Right ventricle myocardium superior (tissue), 1 donor: ENCODE results near the gene CASQ1. TPM values are rescaled to one million over a fixed set of nuclear protein-coding genes. Genes with fewer than 3 reads are reported as not detected.
A peak's percentile ranks its signal among the peaks of the same experiment; 100 is the strongest.

Source experiments
- ATAC-seq: fragments of 200-7000 bp; cut with Tn5 transposase; one replicate; pipeline ENCODE4 v1.9.1; 2020; ENCODE audit warnings: mild to moderate bottlenecking; ENCODE audit not compliant: poor library complexity
- DNase-seq: peaks from one replicate; pipeline ENCODE4 v3.0.0-alpha.2; 2020
- intact Hi-C: fragments of 100-400 bp; cut with DNase I; formaldehyde crosslinking; loops from one replicate; pipeline ENCODE4 v1.11.2; 2022
- total RNA-seq: library from RNA; stranded (reverse); fragmentation: NEBNext Ultra II Directional; extraction: Animal tissue kit (Norgen Biotek cat#: 25700); gene quantifications from one replicate; pipeline ENCODE4 v1.2.1, GENCODE V29; 2021
- donor health status: DM: no; HTN: yes; CAD: no; lungs with severe emphysema.

Gene CASQ1
- total RNA-seq, 1 donor from 2014 or later, result 12.6 TPM

DNA sequence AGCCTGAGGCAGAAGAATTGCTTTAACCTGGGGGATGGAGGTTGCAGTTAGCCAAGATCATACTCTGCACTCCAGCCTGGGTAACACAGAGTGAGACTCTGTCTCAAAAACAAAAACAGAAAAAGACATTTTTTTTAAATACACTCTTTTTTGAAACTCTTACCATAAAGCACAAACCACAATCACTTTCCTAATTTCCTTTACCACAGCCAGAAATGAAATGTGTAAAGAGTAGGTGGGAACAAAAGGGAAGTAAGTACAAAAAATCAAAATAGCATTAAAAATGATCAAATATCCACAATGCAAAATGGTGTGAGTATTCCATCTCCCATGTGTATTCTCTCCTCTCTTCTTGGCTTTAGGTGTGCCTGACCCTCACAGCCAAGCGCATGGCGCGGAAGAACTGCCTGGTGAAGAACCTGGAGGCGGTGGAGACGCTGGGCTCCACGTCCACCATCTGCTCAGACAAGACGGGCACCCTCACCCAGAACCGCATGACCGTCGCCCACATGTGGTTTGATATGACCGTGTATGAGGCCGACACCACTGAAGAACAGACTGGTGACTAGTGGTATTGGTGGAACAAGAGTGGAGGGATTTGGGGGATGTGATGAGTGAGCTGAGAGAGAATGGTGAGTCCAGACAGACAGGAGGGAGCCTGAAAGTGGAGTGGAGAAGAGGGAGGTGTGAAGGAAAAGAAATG lies 24.1 kb upstream of the CASQ1 start:
- ATAC-seq (no peak), DNase-seq (no peak)
- intact Hi-C loops, result no loop called here

GRCh38 chr1:160167056-160167455 lies 23.3 kb upstream of the CASQ1 start:
- no peak for DNase-seq
- ATAC-seq, result no peak
- intact Hi-C loops, result no loop called here

GRCh38 chr1:160167580-160167979 lies 22.8 kb upstream of the CASQ1 start:
- intact Hi-C loops, result no loop called here
- DNase-seq (no peak), ATAC-seq (no peak)

GRCh38 chr1:160168016-160168415 lies 22.4 kb upstream of the CASQ1 start:
- DNase-seq (no peak), ATAC-seq (no peak)
- intact Hi-C loops, result no loop called here

DNA sequence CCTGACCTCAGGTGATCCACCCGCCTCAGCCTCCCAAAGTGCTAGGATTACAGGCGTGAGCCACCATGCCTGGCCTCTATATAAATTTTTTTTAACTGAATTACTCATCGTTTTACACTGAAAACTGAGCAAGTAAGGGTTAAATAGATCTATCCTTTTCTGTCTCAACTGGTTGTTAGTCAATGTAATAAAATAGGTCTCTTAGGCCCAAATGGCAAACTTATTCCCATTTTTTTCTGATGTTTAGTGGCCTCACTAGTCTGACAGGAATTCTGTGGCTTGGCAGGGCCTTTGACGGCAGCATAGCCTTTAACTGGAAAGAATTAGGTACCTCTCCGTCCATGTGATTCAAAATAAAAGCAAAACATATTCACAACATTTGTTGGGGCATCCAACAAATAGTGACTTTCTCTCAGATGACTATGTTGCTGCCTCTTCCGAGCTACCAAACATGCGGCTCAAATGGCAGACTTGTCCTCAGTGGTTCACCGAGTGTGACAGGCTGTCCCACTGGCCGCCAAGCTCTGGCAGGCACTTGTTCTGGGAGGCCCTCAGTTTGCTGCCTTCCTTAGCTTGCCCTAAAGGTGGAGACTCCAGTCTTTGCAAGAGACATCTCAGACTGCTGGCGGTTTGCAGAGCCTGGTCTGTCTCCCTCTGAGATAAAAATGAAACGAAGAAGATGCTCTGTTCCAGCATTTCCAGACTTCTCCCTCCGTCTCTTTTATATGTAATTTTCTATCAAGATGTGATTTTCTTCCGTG lies 21.6 kb upstream of the CASQ1 start:
- ATAC-seq (no peak), DNase-seq (no peak)
- intact Hi-C loops, result no loop called here

- ATAC-seq, result no peak
- no peak for DNase-seq
- intact Hi-C loops, result no loop called here
Measured at GRCh38 chr1:160169553-160170399, 20.6 kb upstream of the CASQ1 start.

DNA sequence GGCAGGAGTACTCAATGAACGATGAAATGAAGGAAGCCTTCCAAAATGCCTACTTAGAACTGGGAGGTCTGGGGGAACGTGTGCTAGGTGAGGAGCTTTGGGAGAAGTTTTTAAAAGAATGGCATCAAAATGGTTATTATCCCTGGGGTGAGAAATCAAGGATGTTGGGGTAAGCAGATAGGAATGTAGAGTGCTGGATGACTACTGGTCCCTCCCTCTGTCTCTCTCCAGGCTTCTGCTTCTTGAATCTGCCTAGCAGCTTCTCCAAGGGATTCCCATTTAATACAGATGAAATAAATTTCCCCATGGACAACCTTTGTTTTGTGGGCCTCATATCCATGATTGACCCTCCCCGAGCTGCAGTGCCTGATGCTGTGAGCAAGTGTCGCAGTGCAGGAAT lies 19.0 kb upstream of the CASQ1 start:
- ATAC-seq (no peak), DNase-seq (no peak)
- intact Hi-C loops, result no loop called here

DNA sequence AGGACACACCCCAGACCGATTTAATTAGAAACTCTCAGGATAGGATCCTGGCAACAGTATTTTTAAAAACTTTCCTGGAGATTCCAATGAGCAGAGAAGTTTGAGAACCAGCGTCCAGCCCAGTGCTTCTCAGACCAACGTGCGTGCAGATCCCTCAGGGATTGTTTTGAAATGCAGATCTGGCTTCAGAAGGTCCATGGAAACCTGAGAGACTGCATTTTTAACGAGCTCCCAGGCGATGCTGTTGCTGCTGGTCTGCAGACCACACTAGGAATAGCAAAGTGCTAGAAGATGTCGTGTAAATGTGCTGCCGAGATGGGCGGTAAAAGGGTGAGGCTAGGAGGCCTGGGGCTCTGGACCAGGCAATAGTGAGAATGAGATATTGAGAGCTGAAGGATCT lies 18.4 kb upstream of the CASQ1 start:
- no peak for DNase-seq
- no peak for ATAC-seq
- intact Hi-C loops, result no loop called here

- intact Hi-C loops, result no loop called here
- ATAC-seq, result no peak
Measured at GRCh38 chr1:160177231-160177630, 13.1 kb upstream of the CASQ1 start.

DNA sequence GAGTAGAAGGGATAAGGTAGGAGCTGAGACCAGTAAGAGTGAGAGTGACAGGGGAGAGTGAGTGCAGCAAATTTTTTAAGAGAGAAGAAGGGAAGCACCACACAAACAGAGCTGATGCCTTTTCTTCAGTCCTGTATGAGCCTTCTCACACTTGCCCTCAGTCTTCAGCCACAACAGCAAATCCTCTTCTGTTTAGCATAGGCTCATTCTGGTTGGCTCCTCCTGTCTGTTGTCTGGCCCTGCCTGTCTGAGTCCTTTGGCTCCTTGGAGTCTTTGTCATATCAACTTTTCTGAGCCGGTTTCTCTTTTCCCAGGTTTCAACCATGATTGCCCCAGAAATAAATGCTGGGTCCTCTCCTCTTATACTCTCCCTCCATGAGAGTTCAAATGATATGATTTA lies 12.7 kb upstream of the CASQ1 start:
- intact Hi-C loops, result no loop called here
- ATAC-seq, result no peak

More at GRCh38 chr1:160177231-160177630, 13.1 kb upstream of the CASQ1 start:
- DNase-seq, result no peak

GRCh38 chr1:160178731-160179130 lies 11.6 kb upstream of the CASQ1 start:
- no peak for DNase-seq
- ATAC-seq, result no peak
- intact Hi-C loops, result no loop called here

More for the DNA sequence above, 12.7 kb upstream of the CASQ1 start:
- no peak for DNase-seq

GRCh38 chr1:160179336-160179735 lies 11.0 kb upstream of the CASQ1 start:
- no peak for ATAC-seq
- intact Hi-C loops, result no loop called here
- no peak for DNase-seq

GRCh38 chr1:160186246-160186645 lies 4.1 kb upstream of the CASQ1 start:
- intact Hi-C loops, result no loop called here
- no peak for DNase-seq
- ATAC-seq, result no peak

GRCh38 chr1:160186729-160187128 lies 3.6 kb upstream of the CASQ1 start:
- no peak for DNase-seq
- intact Hi-C loops, result no loop called here

GRCh38 chr1:160187407-160187806 lies 3.0 kb upstream of the CASQ1 start:
- DNase-seq (no peak), ATAC-seq (no peak)
- intact Hi-C loops, result no loop called here

More at GRCh38 chr1:160186729-160187128, 3.6 kb upstream of the CASQ1 start:
- no peak for ATAC-seq

- intact Hi-C loops, result no loop called here
- no peak for DNase-seq
- no peak for ATAC-seq
Measured at GRCh38 chr1:160188341-160188740, 2.0 kb upstream of the CASQ1 start.

- no peak for ATAC-seq
- no peak for DNase-seq
- intact Hi-C loops, result loop anchor here (5.0 kb wide), 2 partner anchors 61 to 101 kb away; no protein-coding TSS in a partner anchor
Measured at GRCh38 chr1:160191756-160192155, 1.4 kb downstream of the CASQ1 start.

DNA sequence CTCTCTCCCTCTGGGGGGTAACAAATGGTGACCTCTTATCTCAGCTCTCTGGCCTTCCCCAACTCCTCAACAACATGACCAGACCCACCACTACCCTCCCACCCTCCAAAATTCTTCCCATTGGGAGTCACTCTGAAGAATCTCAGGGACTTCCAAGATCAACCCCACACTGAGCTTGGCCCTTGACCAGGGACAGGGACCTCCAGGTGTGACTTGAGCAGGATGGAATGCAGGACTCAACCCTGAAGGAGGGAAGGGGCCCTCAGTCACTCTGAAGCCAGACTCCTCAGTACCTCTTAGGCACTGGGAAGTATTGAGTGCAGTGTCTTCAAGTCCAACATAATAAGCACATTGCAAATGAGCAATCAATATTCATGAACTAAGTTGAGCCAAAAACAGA lies 1.9 kb downstream of the CASQ1 start:
- intact Hi-C loops, result loop anchor here (5.0 kb wide), 2 partner anchors 60 to 100 kb away; no protein-coding TSS in a partner anchor
- ATAC-seq (no peak), DNase-seq (no peak)

GRCh38 chr1:160193091-160193819 lies 2.9 kb downstream of the CASQ1 start:
- peak; percentile 88 for ATAC-seq
- intact Hi-C loops, result loop anchor here (5.0 kb wide), 2 partner anchors 59 to 99 kb away; no protein-coding TSS in a partner anchor

More at GRCh38 chr1:160193091-160193819, 2.9 kb downstream of the CASQ1 start:
- DNase-seq, result peak; percentile 88
